ENCODE data around the gene SWAP70.
"Not testable (repeated sequence)": the region's sequence is repeated elsewhere in the genome, so short reads cannot be mapped to it uniquely, and the experiment has no call there.

SWAP70 gene

GRCh38 chr11:9663699-9664275 lies at the start of gene SWAP70:
TSS of gene SWAP70 (plus strand) at chr11:9664077. CDS start at chr11:9664180, 103 bp downstream.
- peak; percentile 79 for DNase-seq (ENCODE audit: low read depth)

GRCh38 chr11:9615031-9615451 lies 48.8 kb upstream of the SWAP70 start:
- DNase-seq (ENCODE audit: low read depth) = no peak

GRCh38 chr11:9616042-9616675 lies 47.7 kb upstream of the SWAP70 start:
- DNase-seq (ENCODE audit: low read depth) = no peak

GRCh38 chr11:9616858-9617257 lies 47.0 kb upstream of the SWAP70 start:
- DNase-seq (ENCODE audit: low read depth) = no peak

- DNase-seq (ENCODE audit: low read depth) = no peak
Observed at GRCh38 chr11:9617940-9618339, 45.9 kb upstream of the SWAP70 start.

GRCh38 chr11:9619004-9619403 lies 44.9 kb upstream of the SWAP70 start:
- DNase-seq (ENCODE audit: low read depth) = no peak

GRCh38 chr11:9619971-9620370 lies 43.9 kb upstream of the SWAP70 start:
- DNase-seq (ENCODE audit: low read depth) = no peak

- DNase-seq (ENCODE audit: low read depth) = not testable (repeated sequence)
Observed at GRCh38 chr11:9622353-9622752, 41.5 kb upstream of the SWAP70 start.

- DNase-seq (ENCODE audit: low read depth) = not testable (repeated sequence)
Observed at GRCh38 chr11:9623053-9623452, 40.8 kb upstream of the SWAP70 start.

GRCh38 chr11:9624448-9624847 lies 39.4 kb upstream of the SWAP70 start:
- no peak for DNase-seq (ENCODE audit: low read depth)

GRCh38 chr11:9625162-9625561 lies 38.7 kb upstream of the SWAP70 start:
- DNase-seq (ENCODE audit: low read depth) = no peak

GRCh38 chr11:9625728-9626127 lies 38.1 kb upstream of the SWAP70 start:
- no peak for DNase-seq (ENCODE audit: low read depth)

- DNase-seq (ENCODE audit: low read depth) = no peak
Observed at GRCh38 chr11:9626496-9627394, 37.1 kb upstream of the SWAP70 start.

- DNase-seq (ENCODE audit: low read depth) = no peak
Observed at GRCh38 chr11:9629064-9629463, 34.8 kb upstream of the SWAP70 start.

GRCh38 chr11:9633679-9634078 lies 30.2 kb upstream of the SWAP70 start:
- no peak for DNase-seq (ENCODE audit: low read depth)

- DNase-seq (ENCODE audit: low read depth) = no peak
Observed at GRCh38 chr11:9636691-9637090, 27.2 kb upstream of the SWAP70 start.

GRCh38 chr11:9639099-9639498 lies 24.8 kb upstream of the SWAP70 start:
- no peak for DNase-seq (ENCODE audit: low read depth)

GRCh38 chr11:9639985-9640384 lies 23.9 kb upstream of the SWAP70 start:
- DNase-seq (ENCODE audit: low read depth) = no peak

GRCh38 chr11:9642894-9643293 lies 21.0 kb upstream of the SWAP70 start:
- DNase-seq (ENCODE audit: low read depth) = no peak

GRCh38 chr11:9643751-9644150 lies 20.1 kb upstream of the SWAP70 start:
- no peak for DNase-seq (ENCODE audit: low read depth)

- no peak for DNase-seq (ENCODE audit: low read depth)
Observed at GRCh38 chr11:9645881-9646280, 18.0 kb upstream of the SWAP70 start.

GRCh38 chr11:9646324-9646723 lies 17.6 kb upstream of the SWAP70 start:
- no peak for DNase-seq (ENCODE audit: low read depth)

GRCh38 chr11:9651481-9651880 lies 12.4 kb upstream of the SWAP70 start:
- DNase-seq (ENCODE audit: low read depth) = no peak

All from activated T-cell treated with anti-CD3 and anti-CD28 coated beads for 48 hours (primary cell).